Nucleus accumbens (tissue), 56 donors: ENCODE data around the gene KIAA0513.
"Not testable (repeated sequence)": the region's sequence is repeated elsewhere in the genome, so short reads cannot be mapped to it uniquely, and the experiment has no call there.

Experiments used
- DNase-seq, 56 donors: peaks; one replicate each; lab custom pipeline; 2025; lab: John Stamatoyannopoulos, UW

Gene KIAA0513

GRCh38 chr16:85104821-85105391 lies 77.3 kb downstream of the KIAA0513 start:
- peak in 11 of 56 donors; percentile 7 to 43 (median 26) for DNase-seq

GRCh38 chr16:85105475-85105874 lies 77.9 kb downstream of the KIAA0513 start:
- no peak for DNase-seq

- no peak for DNase-seq
Observed at GRCh38 chr16:85107083-85107482, 79.5 kb downstream of the KIAA0513 start.

GRCh38 chr16:85107532-85107931 lies 79.9 kb downstream of the KIAA0513 start:
- no peak for DNase-seq

- DNase-seq, result no peak
Observed at GRCh38 chr16:85110105-85110504, 82.5 kb downstream of the KIAA0513 start.

GRCh38 chr16:85111184-85111583 lies 83.6 kb downstream of the KIAA0513 start:
- DNase-seq, result no peak

- peak in 2 of 56 donors; percentile 14 to 23 for DNase-seq
Observed at GRCh38 chr16:85112364-85112763, 84.8 kb downstream of the KIAA0513 start, which contains the start of gene CIBAR2. TSS of gene CIBAR2 (minus strand) at chr16:85112472. CDS start at chr16:85112352, 120 bp downstream.

GRCh38 chr16:85113168-85113733 lies 85.7 kb downstream of the KIAA0513 start:
- DNase-seq, result no peak

- DNase-seq, result no peak
Observed at GRCh38 chr16:85113913-85114312, 86.3 kb downstream of the KIAA0513 start.

GRCh38 chr16:85114909-85115567 lies 87.4 kb downstream of the KIAA0513 start:
- DNase-seq, result peak in 51 of 56 donors; percentile 19 to 87 (median 59)

- DNase-seq, result no peak
Observed at GRCh38 chr16:85117418-85117817, 89.8 kb downstream of the KIAA0513 start.

GRCh38 chr16:85120006-85120340 lies 92.4 kb downstream of the KIAA0513 start:
- DNase-seq, result no peak

- DNase-seq, result not testable (repeated sequence)
Observed at GRCh38 chr16:85123441-85123840, 95.8 kb downstream of the KIAA0513 start.

- DNase-seq, result peak in 40 of 56 donors; percentile 2 to 76 (median 35)
Observed at GRCh38 chr16:85123891-85124635, 96.5 kb downstream of the KIAA0513 start.

- DNase-seq, result no peak
Observed at GRCh38 chr16:85124636-85125346, 97.2 kb downstream of the KIAA0513 start.

- no peak for DNase-seq
Observed at GRCh38 chr16:85125570-85126393, 98.2 kb downstream of the KIAA0513 start.

GRCh38 chr16:85126394-85126704 lies 98.8 kb downstream of the KIAA0513 start:
- DNase-seq, result no peak

GRCh38 chr16:85126705-85127378 lies 99.2 kb downstream of the KIAA0513 start:
- peak in 20 of 56 donors; percentile 12 to 54 (median 26) for DNase-seq

GRCh38 chr16:85127379-85127723 lies 99.8 kb downstream of the KIAA0513 start:
- DNase-seq, result no peak
